HTR-8/SVneo (cell line): ENCODE measurements around the gene XPC.
A peak's percentile ranks its signal among the peaks of the same experiment; 100 is the strongest.
"Not testable (repeated sequence)": the region's sequence is repeated elsewhere in the genome, so short reads cannot be mapped to it uniquely, and the experiment has no call there.

Source experiments
- DNase-seq: peaks from one replicate; pipeline ENCODE4 v3.0.0; 2011; ENCODE audit warnings: low spot score, mixed read lengths; ENCODE audit not compliant: insufficient read length
- FAIRE-seq: peaks from 2 replicates; lab custom pipeline; 2011; peaks lifted over from hg19 to GRCh38; lab: Jason Lieb, UNC

XPC gene

DNA sequence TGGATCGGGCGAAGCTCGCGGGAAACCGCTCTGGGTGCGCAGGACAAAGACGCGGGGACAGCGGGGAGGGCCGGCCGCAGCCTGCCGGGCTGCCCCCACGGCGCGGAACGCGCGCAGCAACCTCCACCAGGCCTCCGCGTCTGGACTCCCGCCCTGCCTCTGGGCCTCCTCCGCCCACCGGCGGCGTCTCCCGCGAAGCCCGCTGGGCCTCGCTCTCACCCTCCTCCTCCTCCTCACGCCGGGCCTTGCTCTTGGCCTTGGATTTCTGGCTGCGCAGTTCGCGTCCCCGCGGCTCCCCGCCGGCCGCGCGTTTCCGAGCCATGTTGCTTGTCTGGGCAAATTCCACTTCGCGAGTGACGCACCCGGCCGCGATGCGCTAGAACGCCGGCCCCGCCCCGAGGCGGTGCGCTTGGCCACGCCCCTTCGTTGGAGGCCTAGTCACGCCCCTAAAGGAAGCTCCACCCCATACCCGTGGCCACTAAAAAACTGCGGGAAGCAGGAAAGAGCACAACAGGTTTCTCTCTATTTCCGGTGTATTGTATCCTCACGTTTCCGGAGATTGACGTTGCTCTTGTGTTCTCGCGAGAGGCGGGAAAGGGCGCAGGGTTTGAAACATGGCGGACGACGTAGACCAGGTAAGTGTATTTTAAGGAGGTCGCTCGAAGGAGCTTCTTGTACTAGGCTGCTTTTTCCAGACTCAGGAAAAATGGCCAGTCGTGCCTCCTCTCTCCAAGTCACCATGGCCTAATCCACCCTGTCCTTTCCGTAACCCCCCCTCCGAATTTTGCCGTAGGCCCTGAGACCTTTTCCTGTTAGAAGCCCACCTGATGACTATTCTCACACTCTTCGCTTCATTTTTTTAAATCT lies at the start of gene XPC, which contains the start of gene LSM3:
TSS of gene XPC (minus strand) at position 355 of the 867 bp plus-strand sequence. CDS start at position 322, 33 bp downstream.
TSS of gene LSM3 (plus strand) at position 571 of the 867 bp plus-strand sequence. CDS start at position 615, 44 bp downstream.
- DNase-seq: peak; percentile 95
- FAIRE-seq: peak; percentile 80

DNA sequence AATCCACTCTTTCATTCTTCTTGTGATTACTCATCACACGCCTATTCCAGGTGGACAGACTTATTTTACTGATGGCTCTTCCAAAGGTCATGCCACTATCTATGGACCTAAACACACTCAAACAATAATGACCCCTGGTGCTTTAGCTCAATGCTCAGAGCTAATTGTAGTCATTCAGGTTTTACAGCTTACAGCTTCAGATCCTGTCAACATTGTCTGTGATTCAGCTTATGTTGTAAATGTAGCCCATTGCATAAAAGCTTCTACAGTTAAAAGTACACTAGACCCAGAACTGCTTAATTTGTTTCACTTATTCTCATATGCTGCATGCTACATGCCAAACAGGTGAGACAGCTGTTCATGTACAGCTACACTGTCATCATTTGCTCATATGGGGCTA lies 49.5 kb upstream of the XPC start:
- FAIRE-seq (no peak), DNase-seq (no peak)

DNA sequence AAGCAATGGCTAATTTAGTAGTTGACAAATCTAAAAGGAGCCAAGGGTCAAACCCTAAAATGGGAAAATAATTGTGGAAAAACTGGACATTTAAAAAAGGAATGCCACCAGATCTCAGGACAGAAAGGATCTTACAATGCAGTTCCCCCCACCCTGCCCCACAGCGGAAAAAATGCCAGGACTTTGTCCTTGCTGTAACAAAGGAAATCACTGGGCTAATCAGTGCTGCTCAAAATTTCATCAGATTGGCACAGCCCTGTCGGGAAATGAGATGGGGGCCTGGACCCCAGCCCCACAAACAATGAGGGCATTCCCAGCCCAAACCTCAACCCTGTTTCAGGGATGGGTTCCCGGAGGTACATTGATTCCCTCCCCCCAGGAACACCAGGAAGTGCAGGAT lies 48.0 kb upstream of the XPC start:
- not testable (repeated sequence) for FAIRE-seq

DNA sequence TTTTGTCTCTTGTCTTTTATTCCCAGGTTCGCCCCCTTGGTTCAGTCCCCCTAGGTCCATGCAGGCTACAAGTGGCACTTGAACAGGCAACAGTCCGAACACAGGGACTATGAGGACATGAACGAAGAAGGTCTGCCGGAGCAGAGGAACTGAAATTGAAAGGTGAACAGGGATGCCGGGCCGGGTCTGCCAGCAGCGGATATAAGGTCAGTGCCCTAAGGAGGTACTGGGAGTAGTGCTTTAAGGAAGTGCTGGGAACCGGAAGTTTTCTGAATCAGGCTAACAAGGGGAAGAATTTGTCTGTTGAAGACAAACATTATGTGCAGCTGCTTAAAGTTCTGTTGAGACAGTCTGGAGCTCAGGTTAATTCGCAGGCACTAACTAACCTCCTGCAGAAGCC lies 47.0 kb upstream of the XPC start:
- no peak for DNase-seq

More for the DNA sequence above, 48.0 kb upstream of the XPC start:
- DNase-seq: not testable (repeated sequence)

DNA sequence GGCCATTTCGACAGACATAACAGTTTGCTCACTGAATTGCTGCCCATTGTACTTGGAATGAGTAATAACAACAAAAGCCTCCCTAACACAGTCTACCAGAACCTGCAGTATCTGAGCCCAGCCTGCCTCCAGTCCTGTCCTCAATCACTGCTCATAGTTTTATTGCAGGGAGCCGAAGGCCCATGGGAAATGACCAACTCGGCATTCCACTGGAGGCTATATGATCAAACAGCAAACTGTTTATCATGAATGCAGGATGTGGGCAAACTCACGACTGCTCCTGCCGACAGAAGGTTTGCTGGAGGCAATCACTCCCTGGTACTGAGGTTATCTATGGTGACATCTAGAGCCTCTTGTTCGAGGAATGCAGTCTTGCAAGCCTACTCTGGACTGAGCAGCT lies 46.5 kb upstream of the XPC start:
- no peak for DNase-seq
- FAIRE-seq: no peak

More for the DNA sequence above, 47.0 kb upstream of the XPC start:
- no peak for FAIRE-seq

DNA sequence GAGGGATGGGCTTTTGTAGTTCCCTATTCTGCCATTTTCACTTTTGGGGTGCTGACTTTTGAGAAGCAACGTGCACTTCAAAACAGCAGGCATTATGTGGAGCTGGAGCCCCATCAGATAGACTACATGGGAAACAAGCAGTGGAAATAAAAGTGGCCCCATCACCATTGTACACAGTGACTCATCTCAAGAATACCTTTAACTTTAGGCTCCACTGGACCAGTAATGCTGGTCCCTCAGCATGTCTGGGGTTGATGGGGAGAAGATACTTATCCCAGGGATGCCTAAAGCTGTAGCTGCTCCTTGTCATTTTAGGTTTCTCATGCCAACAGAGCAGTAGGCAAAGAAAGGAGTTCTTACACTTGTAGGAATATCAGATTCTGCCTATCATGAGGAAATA lies 45.2 kb upstream of the XPC start:
- DNase-seq (no peak), FAIRE-seq (no peak)

DNA sequence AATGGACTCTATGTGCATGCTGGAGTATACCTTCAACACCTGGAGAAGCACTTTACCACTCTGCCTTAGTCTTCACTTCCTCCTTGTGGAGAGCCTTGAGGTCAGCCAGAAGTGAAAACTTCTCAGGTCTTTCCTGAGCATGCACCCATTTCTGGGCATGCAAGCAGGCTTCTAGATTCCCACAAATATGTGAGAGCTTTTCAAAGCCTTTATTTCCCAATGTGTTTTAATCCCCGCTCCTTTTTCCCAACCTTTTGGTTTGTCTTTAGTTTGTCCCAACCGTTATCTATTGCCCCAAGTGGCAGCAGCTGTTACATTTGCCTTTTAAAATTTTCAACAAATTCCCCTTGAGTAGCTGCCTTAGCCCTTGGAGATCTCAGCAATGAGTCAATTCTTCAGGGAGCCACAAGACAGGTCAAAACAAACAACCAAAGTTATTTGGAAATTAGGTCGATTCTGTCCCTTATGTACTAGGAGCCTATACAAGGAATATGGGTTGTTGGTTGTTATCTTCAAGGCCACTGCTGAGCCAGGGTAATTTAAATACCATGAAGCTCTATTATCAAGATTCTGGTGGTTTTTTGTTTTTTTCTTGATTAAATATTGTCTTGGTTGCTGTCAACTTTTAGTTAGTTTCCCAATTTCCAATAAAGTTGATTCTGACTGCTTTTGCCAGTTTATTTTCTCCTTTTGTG lies 44.6 kb upstream of the XPC start:
- DNase-seq (no peak), FAIRE-seq (no peak)

DNA sequence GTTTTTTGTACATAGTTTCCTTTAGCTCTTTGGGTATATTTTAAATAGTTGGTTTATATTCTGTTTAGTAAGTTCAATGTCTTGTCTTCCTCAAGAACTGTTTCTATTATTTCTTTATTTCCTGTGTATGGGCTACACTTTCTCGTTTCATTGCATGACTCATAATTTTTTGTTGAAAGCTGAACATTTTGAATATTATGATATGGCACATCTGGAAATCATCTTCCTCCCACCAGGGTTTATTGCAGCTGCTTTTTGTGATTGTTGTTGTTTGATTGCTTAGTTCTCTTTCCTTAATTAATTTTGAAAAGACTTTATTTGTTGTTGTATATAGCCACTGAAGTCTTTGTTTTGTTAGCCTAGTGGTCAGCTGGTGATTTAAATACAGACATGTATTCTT lies 44.1 kb upstream of the XPC start:
- no peak for FAIRE-seq
- no peak for DNase-seq

DNA sequence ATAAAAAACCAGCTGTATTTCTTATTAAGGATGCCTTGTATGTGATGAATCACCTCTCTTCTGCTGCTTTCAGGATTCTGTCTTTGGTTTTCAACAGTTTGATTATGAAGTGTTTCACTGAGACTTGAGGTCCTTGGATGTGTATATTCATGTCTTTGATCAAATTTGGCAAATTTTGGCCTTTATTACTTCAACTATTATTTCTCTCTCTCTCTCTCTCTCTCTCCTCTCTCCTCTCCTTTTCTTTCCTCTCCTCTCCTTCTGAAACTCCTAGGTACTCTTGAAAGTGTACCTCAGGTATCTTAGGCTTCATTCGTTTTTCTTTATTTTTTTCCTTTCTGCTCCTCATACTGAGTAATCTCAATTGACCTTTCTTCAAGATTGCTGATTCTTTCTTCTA lies 43.5 kb upstream of the XPC start:
- FAIRE-seq: no peak
- no peak for DNase-seq

DNA sequence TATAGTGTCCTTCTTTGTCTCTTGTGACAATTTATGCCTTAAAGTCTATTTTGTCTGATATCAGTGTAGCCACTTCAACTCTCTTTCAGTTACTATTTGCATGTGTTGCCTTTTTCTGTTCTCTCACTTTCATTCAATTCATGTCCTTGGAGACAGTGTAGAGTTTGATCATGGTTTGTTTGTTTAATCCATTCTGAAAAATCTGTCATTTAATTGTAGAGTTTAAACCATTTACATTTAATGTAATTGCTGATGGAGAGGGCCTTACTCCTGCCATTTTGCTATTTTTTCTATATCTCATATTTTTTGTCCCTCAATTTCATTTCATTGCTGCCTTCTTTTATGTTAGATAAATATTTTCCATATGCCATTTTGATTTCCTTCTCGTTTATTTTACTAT lies 42.5 kb upstream of the XPC start:
- DNase-seq (no peak), FAIRE-seq (no peak)

DNA sequence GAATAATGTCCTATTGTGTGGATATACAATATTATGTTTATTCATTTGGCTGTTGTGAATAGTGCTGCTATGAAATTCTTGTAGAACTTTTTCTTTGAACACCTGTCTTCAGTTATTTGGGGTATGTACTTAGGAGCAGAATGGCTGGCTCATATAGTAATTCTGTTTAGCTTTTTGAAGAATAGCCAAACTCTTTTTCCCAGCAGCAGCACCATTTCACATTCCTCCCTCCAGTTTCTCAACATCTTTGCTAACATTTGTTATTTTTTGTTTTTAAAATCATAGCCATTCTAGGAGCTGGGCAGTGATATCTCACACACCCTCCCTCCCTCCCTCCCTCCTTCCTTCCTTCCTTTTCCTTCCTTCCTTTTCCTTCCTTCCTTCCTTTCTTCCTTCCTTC lies 40.0 kb upstream of the XPC start:
- FAIRE-seq (no peak), DNase-seq (no peak)

DNA sequence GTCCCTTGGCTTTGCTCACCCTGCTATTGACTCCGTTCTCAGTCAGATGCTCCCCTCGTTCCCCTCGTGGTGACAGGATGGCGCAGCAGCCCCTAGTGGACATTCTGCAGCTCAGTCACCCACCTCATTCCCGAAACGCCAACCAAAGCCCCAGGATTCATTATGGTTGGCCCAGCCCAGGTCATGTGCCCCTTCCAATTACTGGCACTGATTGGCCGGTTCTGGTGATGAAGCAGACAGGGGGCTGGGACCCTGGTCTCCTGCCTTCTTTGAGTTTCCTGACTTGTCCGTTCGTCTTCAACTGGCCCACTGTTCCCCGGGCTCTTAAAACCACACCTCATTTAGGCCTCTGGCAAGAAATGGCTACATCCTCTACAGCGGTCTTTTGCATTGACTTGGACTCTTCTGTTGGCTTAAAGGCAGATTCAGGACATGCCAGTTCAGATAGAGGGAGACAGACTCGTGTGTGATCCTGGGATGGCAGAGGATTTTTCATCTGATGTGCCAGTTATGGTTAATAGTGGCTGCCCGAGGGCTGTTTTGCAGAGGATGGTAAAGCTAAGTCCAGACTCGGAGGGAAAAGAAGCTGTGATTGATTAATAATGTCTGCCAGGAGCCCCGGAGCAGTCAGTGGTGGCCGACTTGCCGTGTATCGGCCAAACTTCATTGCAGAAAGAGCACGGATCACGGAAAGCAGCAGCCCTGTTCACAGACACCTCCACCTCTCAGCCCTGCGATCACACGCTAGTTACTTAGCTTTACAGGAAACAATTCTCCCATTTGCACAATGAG lies 38.1 kb upstream of the XPC start:
- no peak for DNase-seq
- FAIRE-seq: no peak

DNA sequence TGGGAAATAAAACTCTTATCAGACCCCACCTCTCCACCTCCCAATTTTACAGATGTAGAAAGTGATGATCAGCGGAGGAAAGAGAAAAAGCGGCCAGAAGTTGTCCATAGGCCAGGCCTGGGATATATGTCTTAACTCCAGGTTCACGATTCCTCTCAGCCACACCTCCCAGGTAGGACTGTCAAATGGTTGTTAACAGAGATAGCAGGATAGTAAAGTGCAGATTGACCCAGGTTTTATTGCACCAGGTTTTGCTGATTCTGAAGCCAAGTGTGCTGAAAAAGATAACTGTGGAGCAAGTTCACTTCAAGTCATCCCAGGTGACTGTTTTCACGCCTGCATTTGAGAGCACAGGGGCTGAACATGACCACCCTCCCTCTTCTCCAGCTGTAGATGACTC lies 36.4 kb upstream of the XPC start:
- no peak for FAIRE-seq
- DNase-seq: no peak

DNA sequence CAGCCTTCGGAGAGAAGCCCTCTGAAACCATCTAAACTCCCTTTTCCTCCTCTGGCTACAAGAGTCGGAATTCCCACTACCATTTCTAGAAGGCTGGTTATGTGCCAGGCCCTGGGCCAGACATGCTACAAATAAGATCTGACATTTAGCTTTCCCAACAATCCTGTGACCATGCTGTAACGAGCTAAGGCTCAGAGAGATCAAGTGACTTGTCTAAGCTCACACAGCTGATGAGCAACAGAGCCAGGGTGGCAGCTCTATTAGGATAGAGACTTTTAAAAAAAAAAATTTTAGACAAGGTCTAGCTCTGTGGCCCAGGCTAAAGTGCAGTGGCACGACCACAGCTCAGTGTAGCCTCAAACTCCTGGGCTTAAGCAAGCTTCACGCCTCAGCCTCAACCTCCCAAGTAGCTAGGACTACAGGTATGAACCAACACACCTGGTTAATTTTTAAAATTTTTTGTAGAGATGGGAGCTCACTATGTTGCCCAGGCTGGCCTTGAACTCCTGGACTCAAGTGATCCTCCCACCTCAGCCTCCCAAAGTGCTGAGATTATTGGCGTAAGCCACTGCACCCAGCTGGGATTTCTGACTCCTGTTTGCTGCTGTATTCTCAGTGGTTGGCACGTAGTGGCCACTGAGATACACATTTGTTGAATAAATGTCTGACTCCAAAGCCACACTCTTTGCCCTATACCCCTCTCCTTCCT lies 34.8 kb upstream of the XPC start:
- no peak for FAIRE-seq
- DNase-seq: no peak

DNA sequence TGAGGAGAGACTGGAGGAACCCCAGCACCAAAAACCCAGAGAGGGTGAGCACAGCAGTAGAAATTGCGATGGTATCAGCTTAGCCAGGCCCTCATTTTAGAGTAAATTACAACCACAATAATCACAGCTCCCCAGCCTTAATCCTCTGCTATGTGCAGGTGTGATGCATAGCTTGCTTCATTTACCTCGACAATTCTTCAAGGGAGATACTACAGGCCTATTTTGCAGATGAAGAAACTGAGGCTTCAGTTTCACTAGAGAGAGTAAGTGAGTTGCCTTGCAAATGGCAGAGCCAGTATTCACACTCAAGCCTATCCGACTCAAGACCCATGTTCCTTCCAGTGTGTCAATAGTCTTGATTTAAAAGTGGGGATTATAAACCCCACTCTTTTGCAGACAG lies 33.6 kb upstream of the XPC start:
- DNase-seq (no peak), FAIRE-seq (no peak)

DNA sequence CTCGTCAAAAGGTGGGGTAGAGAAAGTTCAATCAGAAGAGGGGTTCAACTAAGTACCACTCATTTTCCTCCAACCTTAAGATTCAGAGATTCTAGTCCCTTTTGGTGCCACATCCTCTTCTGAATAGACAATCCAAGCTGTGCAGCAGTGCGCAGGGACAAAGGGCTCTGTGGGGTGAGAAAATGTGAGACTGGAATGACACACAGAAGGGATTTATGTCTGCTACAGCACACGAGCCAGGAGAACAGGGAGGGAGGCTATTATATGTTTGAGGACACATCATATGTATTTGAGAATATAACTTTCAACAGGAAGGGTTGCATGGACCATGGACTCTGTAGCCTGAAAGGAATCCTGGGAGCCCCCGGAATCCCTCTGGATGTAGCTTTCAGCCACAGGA lies 33.2 kb upstream of the XPC start:
- no peak for FAIRE-seq

DNA sequence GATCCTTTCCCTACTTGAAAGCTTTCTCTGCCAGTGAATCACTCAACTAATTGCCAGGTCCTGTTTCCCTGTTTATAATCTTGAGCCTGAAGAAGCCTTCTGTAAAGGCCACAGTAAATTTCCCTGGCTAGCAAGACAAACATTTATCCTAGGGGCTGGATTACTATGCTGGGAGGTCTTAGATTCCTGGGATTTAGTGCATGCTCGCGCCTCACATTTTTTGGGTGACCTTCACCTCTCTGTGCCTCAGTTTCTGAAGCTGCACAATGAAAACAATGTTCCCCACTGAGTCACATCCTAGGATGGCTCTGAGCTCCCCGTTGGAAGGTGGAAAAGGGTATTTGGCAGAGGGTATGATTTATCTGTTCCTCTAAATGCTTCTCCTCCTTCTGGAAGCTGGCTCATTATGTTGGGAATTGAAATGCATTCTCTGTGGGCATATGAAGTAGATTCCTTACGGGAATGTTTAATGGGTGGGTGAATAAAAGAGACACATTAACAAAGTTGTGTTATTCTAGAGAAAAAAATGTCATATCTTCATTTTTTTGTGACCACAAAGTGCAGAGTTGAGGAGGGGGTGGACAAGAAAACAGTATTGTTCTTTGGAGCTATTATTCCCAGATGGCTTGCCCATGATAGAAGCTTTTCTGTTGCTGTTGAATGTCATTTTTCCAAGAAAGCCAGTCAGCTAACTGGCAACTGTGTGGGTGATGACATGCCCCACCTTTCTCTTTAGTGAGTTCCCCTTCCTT lies 32.6 kb upstream of the XPC start:
- DNase-seq (peak; percentile 33), FAIRE-seq (no peak)

More for the DNA sequence above, 33.2 kb upstream of the XPC start:
- DNase-seq: no peak

DNA sequence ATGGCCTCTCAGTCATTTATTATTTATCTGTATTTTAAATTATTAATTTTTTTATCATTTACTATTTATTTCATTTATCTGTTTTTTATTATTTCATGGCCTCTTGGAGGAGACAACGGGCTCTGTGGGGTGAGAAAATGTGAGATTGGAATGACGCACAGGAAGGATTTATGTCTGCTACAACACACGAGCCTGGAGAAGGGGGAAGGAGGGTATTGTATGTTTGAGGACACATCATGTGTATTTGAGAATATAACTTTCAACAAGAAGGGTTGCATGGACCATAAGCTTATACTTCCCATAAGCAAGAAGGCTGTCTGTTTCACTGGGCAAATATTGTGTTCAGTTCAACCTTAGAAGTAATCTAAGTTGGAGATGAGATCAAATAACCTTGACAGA lies 31.9 kb upstream of the XPC start:
- FAIRE-seq (no peak), DNase-seq (no peak)

DNA sequence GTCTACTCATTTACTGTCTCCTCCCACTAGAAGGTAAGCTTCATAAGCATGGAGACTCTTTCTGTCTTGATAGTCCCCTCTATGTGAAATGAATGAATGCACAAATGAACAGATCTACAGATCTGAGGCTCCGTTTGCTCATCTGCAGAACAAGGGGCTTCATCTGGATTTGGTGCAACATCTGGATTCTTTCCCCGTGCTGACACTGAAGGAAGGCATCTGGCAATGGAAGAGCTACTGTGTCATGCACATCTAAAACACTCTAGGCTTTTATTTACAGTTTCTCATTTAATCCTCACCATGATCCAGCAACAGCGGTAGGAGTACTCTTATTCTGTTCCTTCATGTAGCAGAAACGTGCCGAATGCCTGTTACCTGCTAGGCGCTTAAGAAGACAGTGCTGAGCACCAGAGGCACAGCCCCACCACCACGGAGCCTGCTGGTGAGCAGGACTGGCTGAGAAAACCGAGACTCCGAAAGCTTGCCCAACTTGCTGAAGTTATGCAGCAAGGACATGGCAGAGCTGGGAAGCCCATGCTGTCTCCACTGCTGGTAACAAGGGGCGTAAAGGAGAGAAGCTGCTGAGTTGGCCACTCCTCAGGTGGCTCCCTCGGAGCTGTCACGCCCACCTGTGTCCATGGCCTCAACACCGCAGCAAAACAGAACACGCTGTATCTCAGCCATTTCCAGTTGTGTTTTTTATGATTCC lies 31.3 kb upstream of the XPC start:
- no peak for FAIRE-seq
- no peak for DNase-seq
